EL (cell line): Measurements from ENCODE around the gene SETD1A.

Source experiments
- DNase-seq: peaks from one replicate; pipeline ENCODE4 v3.0.0-alpha.2; 2016

SETD1A gene

GRCh38 chr16:31025339-31025738 lies 67.8 kb downstream of the SETD1A start:
- no peak for DNase-seq

GRCh38 chr16:31029272-31029671 lies 71.7 kb downstream of the SETD1A start:
- DNase-seq, result no peak

GRCh38 chr16:31031276-31031675 lies 73.7 kb downstream of the SETD1A start:
- no peak for DNase-seq

- peak; percentile 97 for DNase-seq
These were observed 75.5 kb downstream of the SETD1A start, which contains the start of gene STX4 for GRCh38 chr16:31032736-31033708. Gene STX4, plus strand, starts transcription at chr16:31033558. Its CDS starts 248 bp downstream, at chr16:31033806.

- DNase-seq, result peak; percentile 81
These were observed 76.3 kb downstream of the SETD1A start for GRCh38 chr16:31033709-31034492.
